HEK293 (cell line): ENCODE data around the gene AMT.

Experiments
- BCL11A ChIP-seq: fragments of 450-650 bp; formaldehyde crosslinking; IDR thresholded peaks from 2 replicates; pipeline ENCODE4 v1.5.1; 2016; ENCODE audit warnings: low read depth, missing biosample characterization, missing genetic modification characterization
- CTCF ChIP-seq: fragments of 450-650 bp; formaldehyde crosslinking; IDR thresholded peaks from 2 replicates; pipeline ENCODE4 v1.5.1; 2016; ENCODE audit warnings: missing biosample characterization, missing genetic modification characterization
- ELK4 ChIP-seq: IDR thresholded peaks from 2 replicates; pipeline ENCODE4 v1.6.1; 2011; ENCODE audit warnings: mild to moderate bottlenecking, low read depth, low read length, borderline replicate concordance
- KLF16 ChIP-seq: fragments of 450-650 bp; formaldehyde crosslinking; IDR thresholded peaks from 2 replicates; pipeline ENCODE4 v1.5.1; 2017; ENCODE audit warnings: missing biosample characterization, missing genetic modification characterization
- KLF7 ChIP-seq: fragments of 450-650 bp; formaldehyde crosslinking; IDR thresholded peaks from 2 replicates; pipeline ENCODE4 v1.5.1; 2016; ENCODE audit warnings: missing biosample characterization, missing genetic modification characterization, borderline replicate concordance
- MEIS1 ChIP-seq: sonication (generic); formaldehyde crosslinking; IDR thresholded peaks from 2 replicates; pipeline ENCODE4 v1.8.1; 2022; ENCODE audit warnings: missing genetic modification reagents, mild to moderate bottlenecking, borderline replicate concordance
- MYNN ChIP-seq: fragments of 450-650 bp; formaldehyde crosslinking; IDR thresholded peaks from 2 replicates; pipeline ENCODE4 v1.5.1; 2016; ENCODE audit warnings: missing biosample characterization, missing genetic modification characterization, borderline replicate concordance
- RBAK ChIP-seq: fragments of 450-650 bp; formaldehyde crosslinking; IDR thresholded peaks from 2 replicates; pipeline ENCODE4 v1.5.1; 2016; ENCODE audit warnings: missing biosample characterization, missing genetic modification characterization
- TCF7L2 ChIP-seq: IDR thresholded peaks from 2 replicates; pipeline ENCODE4 v1.6.1; 2011; ENCODE audit warnings: low read depth, mild to moderate bottlenecking, inconsistent platforms, low read length, moderate library complexity, borderline replicate concordance
- ZBTB1 ChIP-seq: fragments of 450-650 bp; formaldehyde crosslinking; IDR thresholded peaks from 2 replicates; pipeline ENCODE4 v1.5.1; 2016; ENCODE audit warnings: missing biosample characterization, missing genetic modification characterization
- ZFP37 ChIP-seq: fragments of 450-650 bp; formaldehyde crosslinking; IDR thresholded peaks from 2 replicates; pipeline ENCODE4 v1.5.1; 2016; ENCODE audit warnings: missing biosample characterization, missing genetic modification characterization
- ZIC2 ChIP-seq: fragments of 450-650 bp; formaldehyde crosslinking; IDR thresholded peaks from 2 replicates; pipeline ENCODE4 v1.5.1; 2016; ENCODE audit warnings: missing biosample characterization, missing genetic modification characterization
- ZNF146 ChIP-seq: fragments of 450-650 bp; formaldehyde crosslinking; IDR thresholded peaks from 2 replicates; pipeline ENCODE4 v1.5.1; 2016; ENCODE audit warnings: missing biosample characterization, missing genetic modification characterization
- ZNF148 ChIP-seq: fragments of 450-650 bp; formaldehyde crosslinking; IDR thresholded peaks from 2 replicates; pipeline ENCODE4 v1.5.0; 2017; ENCODE audit warnings: missing biosample characterization, missing genetic modification characterization, borderline replicate concordance
- ZNF155 ChIP-seq: fragments of 450-650 bp; formaldehyde crosslinking; IDR thresholded peaks from 2 replicates; pipeline ENCODE4 v1.5.1; 2016; ENCODE audit warnings: missing biosample characterization, missing genetic modification characterization
- ZNF2 ChIP-seq: fragments of 450-650 bp; formaldehyde crosslinking; IDR thresholded peaks from 2 replicates; pipeline ENCODE4 v1.5.1; 2016; ENCODE audit warnings: missing biosample characterization, missing genetic modification characterization
- ZNF23 ChIP-seq: fragments of 450-650 bp; formaldehyde crosslinking; IDR thresholded peaks from 2 replicates; pipeline ENCODE4 v1.5.1; 2016; ENCODE audit warnings: missing biosample characterization, missing genetic modification characterization, borderline replicate concordance
- ZNF274 ChIP-seq, 2 experiments: fragments of 200-500 bp in 1 of 2; fragments of 450-650 bp in 1 of 2; sonication (Bioruptor generic) in 1 of 2; formaldehyde crosslinking in 1 of 2; IDR thresholded peaks; 2 replicates each; pipeline versions ENCODE4 v1.5.1 to v1.6.1; 2014 to 2016; ENCODE audit warnings: borderline replicate concordance in 1 of 2, inconsistent platforms in 1 of 2, low read length in 1 of 2, missing biosample characterization in 1 of 2, missing genetic modification characterization in 1 of 2
- ZNF292 ChIP-seq: fragments of 450-650 bp; formaldehyde crosslinking; IDR thresholded peaks from 2 replicates; pipeline ENCODE4 v1.5.1; 2016; ENCODE audit warnings: low read depth, missing biosample characterization, missing genetic modification characterization, borderline replicate concordance
- ZNF324 ChIP-seq: fragments of 450-650 bp; formaldehyde crosslinking; IDR thresholded peaks from 2 replicates; pipeline ENCODE4 v1.5.1; 2016; ENCODE audit warnings: missing biosample characterization, missing genetic modification characterization
- ZNF335 ChIP-seq: fragments of 450-650 bp; formaldehyde crosslinking; conservative IDR thresholded peaks from 2 replicates; pipeline ENCODE4 v1.5.1; 2016; ENCODE audit warnings: missing biosample characterization, missing genetic modification characterization
- ZNF544 ChIP-seq: fragments of 450-650 bp; formaldehyde crosslinking; IDR thresholded peaks from 2 replicates; pipeline ENCODE4 v1.5.0; 2017; ENCODE audit warnings: missing biosample characterization, missing genetic modification characterization
- ZNF558 ChIP-seq: fragments of 450-650 bp; formaldehyde crosslinking; IDR thresholded peaks from 2 replicates; pipeline ENCODE4 v1.5.1; 2016; ENCODE audit warnings: missing biosample characterization, missing genetic modification characterization
- ZNF585B ChIP-seq: fragments of 450-650 bp; formaldehyde crosslinking; IDR thresholded peaks from 2 replicates; pipeline ENCODE4 v1.5.1; 2016; ENCODE audit warnings: missing biosample characterization, missing genetic modification characterization
- ZNF654 ChIP-seq: fragments of 450-650 bp; formaldehyde crosslinking; IDR thresholded peaks from 2 replicates; pipeline ENCODE4 v1.5.1; 2016; ENCODE audit warnings: low read depth, missing biosample characterization, missing genetic modification characterization
- ZNF677 ChIP-seq: fragments of 450-650 bp; IDR thresholded peaks from 2 replicates; pipeline ENCODE4 v1.5.0; 2018; ENCODE audit warnings: missing biosample characterization, mild to moderate bottlenecking, missing genetic modification characterization, moderate library complexity
- ZNF704 ChIP-seq: fragments of 450-650 bp; formaldehyde crosslinking; IDR thresholded peaks from 2 replicates; pipeline ENCODE4 v1.5.1; 2016; ENCODE audit warnings: missing biosample characterization, missing genetic modification characterization
- ZNF777 ChIP-seq: fragments of 450-650 bp; formaldehyde crosslinking; IDR thresholded peaks from 2 replicates; pipeline ENCODE4 v1.5.1; 2017; ENCODE audit warnings: missing biosample characterization, missing genetic modification characterization, borderline replicate concordance
- ZNF843 ChIP-seq: fragments of 450-650 bp; formaldehyde crosslinking; IDR thresholded peaks from 2 replicates; pipeline ENCODE4 v1.5.1; 2016; ENCODE audit warnings: missing biosample characterization, missing genetic modification characterization
- ZSCAN30 ChIP-seq: fragments of 450-650 bp; IDR thresholded peaks from 2 replicates; pipeline ENCODE4 v1.5.1; 2018; ENCODE audit warnings: missing biosample characterization, mild to moderate bottlenecking, missing genetic modification characterization, moderate library complexity
- ZSCAN4 ChIP-seq: fragments of 450-650 bp; formaldehyde crosslinking; IDR thresholded peaks from 2 replicates; pipeline ENCODE4 v1.5.1; 2017; ENCODE audit warnings: missing biosample characterization, missing genetic modification characterization
- ZXDB ChIP-seq: fragments of 450-650 bp; formaldehyde crosslinking; IDR thresholded peaks from 2 replicates; pipeline ENCODE4 v1.5.1; 2016; ENCODE audit warnings: missing biosample characterization, missing genetic modification characterization

The AMT gene

GRCh38 chr3:49469037-49469935, 47.0 kb upstream of the AMT start (continued):
- TF ChIP-seq ZNF23 (tag by site-specific recombination), result no peak
- TF ChIP-seq ZFP37 (tag by site-specific recombination), result no peak
- TF ChIP-seq ZNF677, result no peak
- TF ChIP-seq ZNF558 (tag by site-specific recombination), result no peak
- TF ChIP-seq RBAK, result no peak
- TF ChIP-seq MEIS1 (CRISPR knock-in tag), result no peak
- no peak for TF ChIP-seq TCF7L2
- TF ChIP-seq CTCF, result no peak
- no peak for TF ChIP-seq ZSCAN30 (tag by site-specific recombination)
- TF ChIP-seq ZNF2 (tag by site-specific recombination), result no peak
- 0 out of 2 replicates have a peak, but pooled peaks have one; percentile 20 for TF ChIP-seq ZNF777 (tag by site-specific recombination)
- TF ChIP-seq ZNF585B (tag by site-specific recombination), result no peak
- no peak for TF ChIP-seq ZIC2
- TF ChIP-seq ELK4, result no peak
- no peak for TF ChIP-seq ZNF146
- no peak for TF ChIP-seq ZNF704 (tag by site-specific recombination)
- TF ChIP-seq ZSCAN4 (tag by site-specific recombination), result no peak
- TF ChIP-seq KLF7 (tag by site-specific recombination), result 0 out of 2 replicates have a peak, but pooled peaks have one; percentile 66
- TF ChIP-seq ZNF843 (tag by site-specific recombination), result no peak
- TF ChIP-seq ZBTB1 (tag by site-specific recombination), result no peak
- no peak for TF ChIP-seq ZNF544
- no peak for TF ChIP-seq ZNF148 (tag by site-specific recombination)
- peak; percentile 81 for TF ChIP-seq ZNF335
- TF ChIP-seq ZNF274 (IDR thresholded peaks at IDR 0.05; ENCODE audit: low read length), result no peak
- TF ChIP-seq ZNF274 (tag by site-specific recombination; IDR thresholded peaks at IDR 0.05; ENCODE audit: borderline replicate concordance), result no peak
- TF ChIP-seq MYNN (tag by site-specific recombination), result no peak
- TF ChIP-seq ZNF324 (tag by site-specific recombination), result no peak
- TF ChIP-seq KLF16 (tag by site-specific recombination), result peak; percentile 36; the same call in 1 of the 2 replicates
- TF ChIP-seq ZNF292 (tag by site-specific recombination), result no peak
- TF ChIP-seq ZNF155 (tag by site-specific recombination), result no peak
- no peak for TF ChIP-seq ZNF654 (tag by site-specific recombination)
- TF ChIP-seq ZXDB (tag by site-specific recombination), result peak; percentile 43
- TF ChIP-seq BCL11A (tag by site-specific recombination), result no peak
